Astrocyte (in vitro differentiated cells and primary cell): Measurements from ENCODE around the gene IGF1R. TPM values are rescaled to one million over a fixed set of nuclear protein-coding genes. Genes with fewer than 3 reads are reported as not detected.

Experiments
- DNase-seq: peaks from one replicate; pipeline ENCODE4 v3.0.0-alpha.2; 2010; ENCODE audit warnings: low read depth
- FAIRE-seq: peaks from 2 replicates; lab custom pipeline; 2011; peaks lifted over from hg19 to GRCh38; lab: Jason Lieb, UNC
- H2AFZ ChIP-seq: 2 replicates; pipeline ENCODE4 v1.6.0; 2012; ENCODE audit warnings: low read depth, low read length, inconsistent platforms
- H3K27ac ChIP-seq: 2 replicates; pipeline ENCODE4 v1.5.1; 2011; ENCODE audit warnings: low read depth, low read length, inconsistent platforms
- H3K27me3 ChIP-seq: 2 replicates; pipeline ENCODE4 v1.6.0; 2011; ENCODE audit warnings: low read length, inconsistent platforms; ENCODE audit not compliant: insufficient read depth
- H3K36me3 ChIP-seq: 2 replicates; pipeline ENCODE4 v1.5.1; 2011; ENCODE audit warnings: low read length, inconsistent platforms; ENCODE audit not compliant: insufficient read depth
- H3K4me1 ChIP-seq: 2 replicates; pipeline ENCODE4 v1.5.1; 2011; ENCODE audit warnings: low read length, inconsistent platforms; ENCODE audit not compliant: insufficient read depth
- H3K4me2 ChIP-seq: 2 replicates; pipeline ENCODE4 v1.6.0; 2012; ENCODE audit warnings: low read length, inconsistent platforms
- H3K4me3 ChIP-seq: 2 replicates; pipeline ENCODE4 v1.5.1; 2011; ENCODE audit warnings: low read depth, mild to moderate bottlenecking, low read length, inconsistent platforms; ENCODE audit not compliant: insufficient read depth
- H3K79me2 ChIP-seq: 2 replicates; pipeline ENCODE4 v1.6.0; 2012; ENCODE audit warnings: mild to moderate bottlenecking, low read length, inconsistent platforms; ENCODE audit not compliant: insufficient read depth
- H3K9ac ChIP-seq: 2 replicates; pipeline ENCODE4 v1.6.0; 2012; ENCODE audit warnings: mild to moderate bottlenecking, low read length, inconsistent platforms
- H3K9me3 ChIP-seq: 2 replicates; pipeline ENCODE4 v1.5.1; 2012; ENCODE audit warnings: low read depth, mild to moderate bottlenecking, low read length, inconsistent platforms; ENCODE audit not compliant: insufficient read depth
- H4K20me1 ChIP-seq: 2 replicates; pipeline ENCODE4 v1.6.0; 2012; ENCODE audit warnings: low read length, inconsistent platforms; ENCODE audit not compliant: insufficient read depth
- H3K27ac Mint-ChIP-seq: one replicate; pipeline ENCODE4 v1.8.0; 2021; ENCODE audit warnings: mild to moderate bottlenecking, mixed read lengths; ENCODE audit not compliant: unreplicated experiment
- H3K27me3 Mint-ChIP-seq: one replicate; pipeline ENCODE4 v1.8.0; 2021; ENCODE audit warnings: low read depth, mixed read lengths; ENCODE audit not compliant: unreplicated experiment
- H3K36me3 Mint-ChIP-seq: one replicate; pipeline ENCODE4 v1.8.0; 2021; ENCODE audit warnings: low read depth, mixed read lengths; ENCODE audit not compliant: unreplicated experiment
- H3K4me1 Mint-ChIP-seq: one replicate; pipeline ENCODE4 v1.8.0; 2021; ENCODE audit warnings: low read depth, mixed read lengths; ENCODE audit not compliant: unreplicated experiment
- H3K4me3 Mint-ChIP-seq: one replicate; pipeline ENCODE4 v1.8.0; 2021; ENCODE audit warnings: mild to moderate bottlenecking, moderate library complexity, mixed read lengths; ENCODE audit not compliant: unreplicated experiment
- H3K9me3 Mint-ChIP-seq: one replicate; pipeline ENCODE4 v1.8.0; 2021; ENCODE audit warnings: mild to moderate bottlenecking, mixed read lengths; ENCODE audit not compliant: unreplicated experiment
- EZH2 ChIP-seq: IDR thresholded peaks from 2 replicates; pipeline ENCODE4 v1.6.1; 2012; ENCODE audit warnings: mild to moderate bottlenecking, low read length, inconsistent platforms; ENCODE audit not compliant: insufficient read depth
- total RNA-seq: library from RNA; stranded (reverse); gene quantifications from 2 replicates; pipeline ENCODE4 v1.2.1, GENCODE V29; 2021
- TF ChIP-seq, protein P1 (sequence below): IDR thresholded peaks from 2 replicates; pipeline ENCODE4 v1.5.1; 2011; ENCODE audit warnings: low read depth, mild to moderate bottlenecking, inconsistent platforms, low read length, moderate library complexity; ENCODE audit not compliant: insufficient read depth

The IGF1R gene
- total RNA-seq, 1 donor from 2014 or later = 270 TPM

GRCh38 chr15:98717371-98717770 is 69.0 kb downstream of the IGF1R start:
- H3K27me3 Mint-ChIP-seq = no peaks in the 10 kb centered on the region
- FAIRE-seq = no peak
- H4K20me1 ChIP-seq = peaks cover 99% of the 10 kb centered on the region

GRCh38 chr15:98717942-98718341 is 69.6 kb downstream of the IGF1R start:
- TF ChIP-seq, protein P1, sequence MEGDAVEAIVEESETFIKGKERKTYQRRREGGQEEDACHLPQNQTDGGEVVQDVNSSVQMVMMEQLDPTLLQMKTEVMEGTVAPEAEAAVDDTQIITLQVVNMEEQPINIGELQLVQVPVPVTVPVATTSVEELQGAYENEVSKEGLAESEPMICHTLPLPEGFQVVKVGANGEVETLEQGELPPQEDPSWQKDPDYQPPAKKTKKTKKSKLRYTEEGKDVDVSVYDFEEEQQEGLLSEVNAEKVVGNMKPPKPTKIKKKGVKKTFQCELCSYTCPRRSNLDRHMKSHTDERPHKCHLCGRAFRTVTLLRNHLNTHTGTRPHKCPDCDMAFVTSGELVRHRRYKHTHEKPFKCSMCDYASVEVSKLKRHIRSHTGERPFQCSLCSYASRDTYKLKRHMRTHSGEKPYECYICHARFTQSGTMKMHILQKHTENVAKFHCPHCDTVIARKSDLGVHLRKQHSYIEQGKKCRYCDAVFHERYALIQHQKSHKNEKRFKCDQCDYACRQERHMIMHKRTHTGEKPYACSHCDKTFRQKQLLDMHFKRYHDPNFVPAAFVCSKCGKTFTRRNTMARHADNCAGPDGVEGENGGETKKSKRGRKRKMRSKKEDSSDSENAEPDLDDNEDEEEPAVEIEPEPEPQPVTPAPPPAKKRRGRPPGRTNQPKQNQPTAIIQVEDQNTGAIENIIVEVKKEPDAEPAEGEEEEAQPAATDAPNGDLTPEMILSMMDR = no peak
- no peak for TF ChIP-seq EZH2
- H3K79me2 ChIP-seq = peaks cover 100% of the 10 kb centered on the region
- Mint-ChIP-seq H3K4me1 (peaks cover 92% of the 10 kb centered on the region), H3K27ac (peak overlapping the region; percentile 12), H3K9me3 (no peaks in the 10 kb centered on the region), H3K36me3 (peaks cover 14% of the 10 kb centered on the region), H3K4me3 (no peak overlapping the region), H3K27me3 (no peaks in the 10 kb centered on the region)
- peaks cover 99% of the 10 kb centered on the region for H4K20me1 ChIP-seq
- no peak overlapping the region for H2AFZ ChIP-seq
- H3K9ac ChIP-seq = no peak overlapping the region
- H3K9me3 ChIP-seq = no peaks in the 10 kb centered on the region
- H3K4me1 ChIP-seq = peaks cover 33% of the 10 kb centered on the region
- no peak overlapping the region for H3K4me3 ChIP-seq
- no peaks in the 10 kb centered on the region for H3K27me3 ChIP-seq
- no peaks in the 10 kb centered on the region for H3K36me3 ChIP-seq
- H3K4me2 ChIP-seq = peak overlapping the region; percentile 51
- DNase-seq = no peak
- H3K27ac ChIP-seq = no peak overlapping the region
- FAIRE-seq = no peak

More at GRCh38 chr15:98717371-98717770, 69.0 kb downstream of the IGF1R start:
- Histone ChIP-seq H3K27me3 (no peaks in the 10 kb centered on the region), H3K27ac (no peak overlapping the region), H3K9me3 (no peaks in the 10 kb centered on the region), H3K4me2 (no peak overlapping the region), H3K4me3 (no peak overlapping the region), H3K9ac (no peak overlapping the region), H3K4me1 (peaks cover 27% of the 10 kb centered on the region), H3K36me3 (no peaks in the 10 kb centered on the region), H3K79me2 (peaks cover 100% of the 10 kb centered on the region), H2AFZ (no peak overlapping the region)
- no peak overlapping the region for H3K27ac Mint-ChIP-seq
- peaks cover 86% of the 10 kb centered on the region for H3K4me1 Mint-ChIP-seq
- no peak overlapping the region for H3K4me3 Mint-ChIP-seq
- H3K9me3 Mint-ChIP-seq = peaks cover under 1% of the 10 kb centered on the region
- no peak for TF ChIP-seq EZH2
- H3K36me3 Mint-ChIP-seq = peaks cover 17% of the 10 kb centered on the region
- DNase-seq = no peak

GRCh38 chr15:98718426-98719136 is 70.2 kb downstream of the IGF1R start:
- Histone ChIP-seq H3K27me3 (no peaks in the 10 kb centered on the region), H4K20me1 (peaks cover 99% of the 10 kb centered on the region), H3K4me1 (peaks cover 37% of the 10 kb centered on the region), H3K9ac (peak overlapping the region; percentile 10), H3K27ac (no peak overlapping the region), H3K79me2 (peaks cover 100% of the 10 kb centered on the region), H3K36me3 (no peaks in the 10 kb centered on the region), H3K9me3 (no peaks in the 10 kb centered on the region), H3K4me3 (no peak overlapping the region), H3K4me2 (peak overlapping the region; percentile 51), H2AFZ (no peak overlapping the region)
- FAIRE-seq = peak; percentile 13
- no peak for TF ChIP-seq EZH2
- TF ChIP-seq, protein P1 = no peak
- no peak for DNase-seq
- Mint-ChIP-seq H3K9me3 (no peaks in the 10 kb centered on the region), H3K27me3 (no peaks in the 10 kb centered on the region), H3K27ac (peak overlapping the region; percentile 83), H3K4me3 (peak overlapping the region; percentile 47), H3K36me3 (peaks cover 9% of the 10 kb centered on the region), H3K4me1 (peaks cover 94% of the 10 kb centered on the region)
